NCI-H82 (cell line): ENCODE measurements around the gene NFS1.
"Not testable (repeated sequence)": the region's sequence is repeated elsewhere in the genome, so short reads cannot be mapped to it uniquely, and the experiment has no call there.

ENCODE experiments used
- DNase-seq: peaks from one replicate; lab custom pipeline; 2025; lab: John Stamatoyannopoulos, UW

The NFS1 gene

GRCh38 chr20:35709259-35709658, 10.1 kb upstream of the NFS1 start:
- DNase-seq: no peak

DNA sequence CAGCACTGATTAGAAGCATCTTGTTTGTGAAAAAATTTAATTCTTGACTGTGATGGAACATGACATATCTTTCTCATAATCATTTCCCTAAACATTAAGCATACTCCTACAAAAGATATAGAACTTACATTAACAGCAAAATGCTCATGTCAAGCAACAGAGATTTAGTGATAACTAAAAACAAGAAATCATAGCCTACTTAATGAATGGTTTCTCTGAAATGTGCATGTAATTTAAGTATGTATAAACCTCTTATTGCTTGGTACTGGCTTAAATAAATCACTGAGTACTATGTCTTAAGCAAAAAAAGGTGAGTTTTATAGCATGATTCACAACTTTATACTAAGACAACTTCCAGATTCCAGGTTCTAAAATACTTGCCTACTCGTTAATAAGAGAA, 9.3 kb upstream of the NFS1 start:
- DNase-seq: no peak

- DNase-seq: not testable (repeated sequence)
Observed at GRCh38 chr20:35706591-35707529, 7.7 kb upstream of the NFS1 start.

DNA sequence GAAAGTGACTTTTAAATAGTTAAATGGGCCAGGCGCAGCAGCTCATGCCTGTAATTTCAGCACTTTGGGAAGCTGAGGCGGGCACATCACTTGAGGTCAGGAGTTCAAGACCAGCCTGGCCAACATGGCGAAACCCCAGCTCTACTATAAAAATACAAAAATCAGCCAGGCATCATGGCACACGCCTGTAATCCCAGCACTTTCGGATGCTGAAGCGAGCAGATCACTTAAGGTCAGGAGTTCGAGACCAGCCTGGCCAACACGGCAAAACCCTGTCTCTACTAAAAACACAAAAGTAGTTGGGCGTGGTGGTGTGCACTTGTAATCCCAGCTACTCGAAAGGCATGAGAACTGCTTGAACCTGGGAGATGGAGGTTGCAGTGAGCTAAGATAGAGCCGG, 6.7 kb upstream of the NFS1 start:
- DNase-seq: not testable (repeated sequence)

- no peak for DNase-seq
Observed at GRCh38 chr20:35704514-35705261, 5.5 kb upstream of the NFS1 start.

DNA sequence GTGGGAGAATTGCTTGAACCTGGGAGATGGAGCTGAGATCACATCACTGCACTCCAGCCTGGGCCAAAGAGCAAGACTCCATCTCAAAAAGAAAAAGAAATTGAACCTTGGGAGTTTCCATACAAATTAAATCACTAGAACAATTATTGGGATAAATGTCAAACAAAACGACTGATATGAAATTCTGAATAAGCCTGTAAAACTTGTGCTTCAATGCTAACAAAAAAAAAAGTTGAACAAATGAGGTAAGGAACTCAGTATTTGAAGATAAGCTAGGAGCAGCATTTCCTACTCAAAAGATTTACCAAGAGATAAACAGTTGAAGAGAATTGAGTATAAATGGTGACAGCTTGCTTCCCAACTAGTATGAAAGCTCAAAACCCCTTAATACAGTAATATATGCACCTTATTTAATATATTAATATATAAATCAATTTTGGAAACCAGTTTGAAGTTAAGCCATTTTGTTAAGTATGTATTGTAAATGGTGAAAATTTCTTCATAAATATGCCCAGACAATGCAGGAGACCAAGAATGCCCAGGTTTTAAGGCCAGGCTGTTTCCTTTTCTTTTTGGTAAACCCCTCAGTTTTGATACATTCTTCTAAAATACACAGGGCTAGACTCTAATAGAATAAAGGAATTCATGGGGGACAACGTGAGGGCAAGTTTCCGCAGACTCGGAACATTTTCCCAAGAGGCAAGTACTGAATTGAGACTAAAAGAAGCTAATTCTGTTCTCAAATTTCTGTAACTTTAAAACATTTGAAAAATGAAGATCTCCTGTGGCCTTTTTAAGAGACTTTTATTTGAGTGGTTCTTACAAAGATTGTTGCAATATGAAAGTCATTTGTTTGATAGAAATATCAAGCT, 3.9 kb upstream of the NFS1 start:
- DNase-seq: no peak

GRCh38 chr20:35702051-35702823, 3.1 kb upstream of the NFS1 start:
- DNase-seq: no peak

- DNase-seq: peak; percentile 40
Observed at GRCh38 chr20:35700625-35701148, 1.5 kb upstream of the NFS1 start.

- no peak for DNase-seq
Observed at GRCh38 chr20:35699957-35700624, 939 bp upstream of the NFS1 start.

DNA sequence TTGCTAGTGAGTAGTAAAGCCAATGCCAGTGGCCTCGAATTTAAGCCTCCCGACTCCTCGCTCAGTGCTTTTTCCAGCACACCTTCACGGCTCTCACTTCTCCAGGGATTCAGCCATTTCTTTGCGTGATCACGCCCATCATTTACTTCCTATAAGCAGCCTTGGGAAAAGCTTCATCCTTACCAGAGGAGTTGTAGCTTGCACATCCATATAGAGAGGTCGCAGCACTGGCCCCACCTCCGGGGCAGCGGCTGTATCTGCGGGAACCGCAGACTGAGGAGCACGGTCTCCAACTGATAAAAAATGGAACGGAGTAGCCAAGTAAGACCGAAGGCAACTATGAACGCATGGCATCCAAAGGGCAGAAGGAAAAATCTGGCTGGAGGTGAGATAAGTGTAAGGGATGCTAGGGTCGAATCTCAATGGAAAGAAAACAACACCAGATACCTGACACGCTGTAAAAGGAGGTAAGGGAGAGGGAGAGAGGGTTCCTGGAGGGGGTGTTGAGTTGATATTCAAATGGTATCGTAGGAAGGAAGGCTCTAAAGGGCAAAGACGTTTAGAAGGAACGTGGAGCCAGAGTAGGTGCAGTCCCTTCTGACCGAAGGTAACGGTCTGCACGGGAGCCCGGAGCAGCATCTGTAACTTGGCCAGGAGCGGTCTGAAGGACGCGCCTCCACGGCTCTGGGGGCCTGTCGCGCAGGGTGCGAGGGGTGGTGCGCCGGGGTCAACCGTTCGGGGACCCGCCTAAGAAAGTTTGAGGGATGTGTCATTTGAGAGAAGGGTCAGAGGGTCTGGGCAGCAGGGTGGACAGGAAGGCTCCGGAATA, 640 bp downstream of the NFS1 start:
- DNase-seq: peak; percentile 54

- no peak for DNase-seq
Observed at GRCh38 chr20:35697696-35698297, 1.4 kb downstream of the NFS1 start.

- no peak for DNase-seq
Observed at GRCh38 chr20:35695978-35696377, 3.2 kb downstream of the NFS1 start.

DNA sequence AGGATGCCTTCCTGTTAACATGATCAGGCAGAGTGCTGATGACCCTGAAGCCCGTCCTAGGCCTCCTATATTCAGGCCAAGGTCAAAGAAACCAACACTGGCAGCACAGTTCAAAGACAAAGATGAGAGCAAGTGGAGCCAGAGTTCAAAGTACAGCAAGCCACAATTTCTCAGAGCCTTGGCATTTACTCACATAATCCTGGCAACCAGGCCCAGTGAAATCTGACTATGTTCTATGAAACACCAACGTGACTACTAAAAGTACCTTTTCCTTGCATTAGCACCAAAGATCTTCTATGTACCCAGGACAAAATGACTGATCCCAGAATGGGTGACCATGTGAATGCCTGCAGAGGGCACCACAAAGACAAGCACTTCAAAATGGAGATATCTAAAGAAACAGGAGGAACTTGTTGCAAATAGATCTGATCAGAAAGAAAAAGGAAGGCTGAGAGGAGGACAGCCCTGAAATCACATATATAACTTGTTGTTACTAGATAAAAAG, 3.9 kb downstream of the NFS1 start:
- no peak for DNase-seq

DNA sequence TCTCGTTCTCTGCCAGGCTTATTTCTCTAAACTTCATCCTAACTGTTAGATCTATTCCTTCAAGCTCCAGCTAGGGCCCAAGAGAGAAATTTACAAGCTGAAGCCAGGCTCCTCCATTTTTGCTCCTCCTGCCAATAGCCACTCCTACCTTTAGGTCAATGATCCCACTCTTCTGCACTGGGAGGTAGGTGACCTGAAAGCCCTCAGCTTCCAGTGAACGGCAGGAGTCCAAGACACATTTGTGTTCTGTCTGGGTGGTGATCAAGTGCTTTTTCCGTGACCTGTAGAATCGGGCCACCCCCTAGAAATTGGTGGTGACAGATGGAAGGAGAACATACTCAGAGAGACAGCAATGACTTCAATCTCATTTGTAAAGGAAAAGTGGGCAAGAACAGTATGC, 8.9 kb downstream of the NFS1 start:
- DNase-seq: no peak

GRCh38 chr20:35686872-35687271, 12.3 kb downstream of the NFS1 start:
- peak; percentile 31 for DNase-seq

DNA sequence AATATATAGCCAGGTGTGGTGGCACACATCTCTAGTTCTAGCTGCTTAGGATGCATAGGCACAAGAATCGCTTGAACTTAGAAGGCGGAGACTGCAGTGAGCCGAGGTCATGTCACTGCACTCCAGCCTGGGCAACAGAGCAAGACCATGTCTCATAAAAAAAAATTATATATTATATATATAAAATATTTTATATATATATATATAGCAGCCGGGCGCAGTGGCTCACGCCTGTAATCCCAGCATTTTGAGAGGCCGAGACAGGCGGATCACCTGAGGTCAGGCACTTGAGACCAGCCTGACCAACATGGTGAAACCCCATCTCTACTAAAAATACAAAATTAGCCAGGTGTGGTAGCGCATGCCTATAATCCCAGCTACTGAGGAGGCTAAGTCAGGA, 13.8 kb downstream of the NFS1 start:
- not testable (repeated sequence) for DNase-seq

GRCh38 chr20:35681960-35682359, 17.2 kb downstream of the NFS1 start:
- no peak for DNase-seq

GRCh38 chr20:35680452-35681183, 18.5 kb downstream of the NFS1 start:
- no peak for DNase-seq
